Right lung (tissue), 5 donors: ENCODE data around the gene DPH7. TPM values are rescaled to one million over a fixed set of nuclear protein-coding genes. Genes with fewer than 3 reads are reported as not detected.
"Not testable (repeated sequence)": the region's sequence is repeated elsewhere in the genome, so short reads cannot be mapped to it uniquely, and the experiment has no call there.

Experiments
- DNase-seq, 2 donors: peaks; one replicate each; pipeline ENCODE4 v3.0.0-alpha.2; 2013
- polyA plus RNA-seq, 5 donors: library from polyadenylated mRNA; unstranded; fragments of 120-200 nt; gene quantifications; one replicate each; pipeline versions ENCODE4 v1.2.1 to v1.2.3, GENCODE V29; 2013; ENCODE audit warnings: inconsistent platforms in 1 of 5, low replicate concordance in 1 of 5; ENCODE audit not compliant: insufficient read length in 5 of 5, insufficient read depth in 1 of 5

DPH7 gene
- polyA plus RNA-seq, 5 donors: 43.4 to 68.5 (median 56.2) TPM

- no peak for DNase-seq
These were observed 55.8 kb downstream of the DPH7 start for GRCh38 chr9:137522746-137523455.

GRCh38 chr9:137521405-137521985 is 57.2 kb downstream of the DPH7 start:
- no peak for DNase-seq

- DNase-seq: no peak
These were observed 57.9 kb downstream of the DPH7 start for GRCh38 chr9:137520614-137521404.

GRCh38 chr9:137519553-137519952 is 59.2 kb downstream of the DPH7 start:
- no peak for DNase-seq

GRCh38 chr9:137518661-137519459 is 59.9 kb downstream of the DPH7 start:
- DNase-seq: not testable (repeated sequence)

- DNase-seq: no peak
These were observed 62.4 kb downstream of the DPH7 start for GRCh38 chr9:137516144-137516917.

- DNase-seq: no peak
These were observed 63.4 kb downstream of the DPH7 start for GRCh38 chr9:137515338-137515724.

GRCh38 chr9:137514691-137515337 is 63.9 kb downstream of the DPH7 start:
- no peak for DNase-seq

- not testable (repeated sequence) for DNase-seq
These were observed 64.7 kb downstream of the DPH7 start for GRCh38 chr9:137513801-137514570.

- DNase-seq: not testable (repeated sequence)
These were observed 65.6 kb downstream of the DPH7 start for GRCh38 chr9:137513136-137513535.

GRCh38 chr9:137511758-137512463 is 66.8 kb downstream of the DPH7 start:
- no peak for DNase-seq

- not testable (repeated sequence) for DNase-seq
These were observed 67.6 kb downstream of the DPH7 start for GRCh38 chr9:137511126-137511525.

GRCh38 chr9:137509198-137509597 is 69.5 kb downstream of the DPH7 start:
- no peak for DNase-seq

- no peak for DNase-seq
These were observed 72.0 kb downstream of the DPH7 start for GRCh38 chr9:137506702-137507171.

- DNase-seq: no peak
These were observed 72.5 kb downstream of the DPH7 start for GRCh38 chr9:137506274-137506673.

- DNase-seq: no peak
These were observed 73.1 kb downstream of the DPH7 start for GRCh38 chr9:137505421-137506140.
